A673 (cell line): ENCODE results near the gene EFNA5.

ENCODE experiments used
- EZH2 ChIP-seq: fragments of 200-600 bp; sonication (generic); IDR thresholded peaks from 2 replicates; pipeline ENCODE4 v1.6.1; 2017; ENCODE audit warnings: borderline replicate concordance, low read depth, mild to moderate bottlenecking, mixed read lengths, antibody characterized with exemption, low read length; ENCODE audit not compliant: poor library complexity, severe bottlenecking
- TF ChIP-seq, protein P1 (sequence below): fragments of 300-800, 200-600 bp; sonication (generic); conservative IDR thresholded peaks from 2 replicates; pipeline ENCODE4 v1.5.1; 2017; ENCODE audit warnings: low read depth, mild to moderate bottlenecking, antibody characterized with exemption, low read length, moderate library complexity, mixed read lengths

DNA sequence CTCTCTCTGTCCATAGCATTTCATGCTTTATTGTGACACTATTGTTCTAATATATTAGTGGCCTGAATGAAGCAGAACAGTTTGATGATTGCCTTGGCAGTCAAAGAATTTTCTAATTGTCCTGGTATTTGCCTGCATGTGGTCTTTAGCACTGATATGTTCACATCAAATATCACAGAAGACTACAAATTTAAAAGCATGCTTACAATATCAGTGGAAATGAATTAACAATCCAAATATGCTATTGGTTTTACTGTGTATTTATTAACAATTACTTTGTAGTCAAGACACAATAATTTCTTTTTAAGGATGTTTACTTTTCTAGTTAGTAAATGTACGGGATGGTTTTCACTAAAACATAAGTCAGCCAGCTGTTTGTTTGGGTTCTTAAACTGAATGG lies 18.3 kb downstream of the EFNA5 start:
- no peak for TF ChIP-seq EZH2
- TF ChIP-seq, protein P1, sequence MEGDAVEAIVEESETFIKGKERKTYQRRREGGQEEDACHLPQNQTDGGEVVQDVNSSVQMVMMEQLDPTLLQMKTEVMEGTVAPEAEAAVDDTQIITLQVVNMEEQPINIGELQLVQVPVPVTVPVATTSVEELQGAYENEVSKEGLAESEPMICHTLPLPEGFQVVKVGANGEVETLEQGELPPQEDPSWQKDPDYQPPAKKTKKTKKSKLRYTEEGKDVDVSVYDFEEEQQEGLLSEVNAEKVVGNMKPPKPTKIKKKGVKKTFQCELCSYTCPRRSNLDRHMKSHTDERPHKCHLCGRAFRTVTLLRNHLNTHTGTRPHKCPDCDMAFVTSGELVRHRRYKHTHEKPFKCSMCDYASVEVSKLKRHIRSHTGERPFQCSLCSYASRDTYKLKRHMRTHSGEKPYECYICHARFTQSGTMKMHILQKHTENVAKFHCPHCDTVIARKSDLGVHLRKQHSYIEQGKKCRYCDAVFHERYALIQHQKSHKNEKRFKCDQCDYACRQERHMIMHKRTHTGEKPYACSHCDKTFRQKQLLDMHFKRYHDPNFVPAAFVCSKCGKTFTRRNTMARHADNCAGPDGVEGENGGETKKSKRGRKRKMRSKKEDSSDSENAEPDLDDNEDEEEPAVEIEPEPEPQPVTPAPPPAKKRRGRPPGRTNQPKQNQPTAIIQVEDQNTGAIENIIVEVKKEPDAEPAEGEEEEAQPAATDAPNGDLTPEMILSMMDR, result no peak
